ENCODE measurements around the gene HINT1. TPM values are rescaled to one million over a fixed set of nuclear protein-coding genes. Genes with fewer than 3 reads are reported as not detected.
"Not testable (repeated sequence)": the region's sequence is repeated elsewhere in the genome, so short reads cannot be mapped to it uniquely, and the experiment has no call there.

HINT1 gene
- total RNA-seq, 1 donor from 2014 or later: 102 TPM

GRCh38 chr5:131129306-131129705 lies 35.8 kb downstream of the HINT1 start:
- no peak for DNase-seq (ENCODE audit: low spot score)
- intact Hi-C loops (cut with DNase I): no loop called here

- intact Hi-C loops (cut with DNase I); DNase-seq (ENCODE audit: low spot score): not testable (repeated sequence)
Observed at GRCh38 chr5:131127244-131127643, 37.8 kb downstream of the HINT1 start.

DNA sequence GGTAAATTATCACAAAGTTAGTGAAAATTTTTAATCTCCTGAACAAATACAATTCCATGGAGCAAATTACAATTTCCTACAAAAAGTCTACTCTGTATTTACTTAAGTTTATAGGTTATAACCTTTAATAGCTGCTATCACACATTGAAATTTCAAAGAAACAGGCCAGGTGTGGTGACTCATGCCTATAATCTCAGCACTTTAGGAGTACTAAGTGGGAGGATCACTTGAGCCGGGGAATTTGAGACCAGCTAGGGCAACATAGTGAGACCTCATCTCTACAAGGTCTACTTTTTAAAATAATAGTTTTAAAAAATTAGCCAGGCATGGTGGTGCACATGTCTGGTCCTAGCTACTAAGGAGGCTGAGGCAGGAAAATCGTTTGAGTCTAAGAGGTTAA lies 50.3 kb downstream of the HINT1 start:
- intact Hi-C loops (cut with DNase I): loop anchor here (5.0 kb wide), 2 partner anchors 242 to 1342 kb away; no protein-coding TSS in a partner anchor
- DNase-seq (ENCODE audit: low spot score): no peak

DNA sequence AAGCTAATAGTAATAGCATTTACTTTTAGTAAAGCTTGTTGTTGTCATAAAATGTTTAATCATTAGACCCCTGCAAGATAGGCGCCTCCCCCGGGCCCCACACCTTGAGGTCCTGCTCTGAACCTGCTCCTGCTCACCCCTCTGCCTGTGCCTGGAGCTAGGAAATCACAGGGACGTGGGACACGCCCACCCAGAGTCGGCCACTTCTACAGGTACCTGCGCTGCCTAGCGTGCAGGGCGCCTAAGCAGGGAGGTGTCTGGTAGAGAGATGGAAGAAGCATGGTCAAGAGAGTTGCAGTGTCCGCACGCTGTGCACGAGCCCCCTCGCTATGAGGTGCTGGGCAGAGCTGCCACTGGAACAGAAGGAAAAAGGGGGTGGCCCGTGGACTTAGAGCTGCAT lies 52.6 kb downstream of the HINT1 start:
- intact Hi-C loops (cut with DNase I): loop anchor here (5.0 kb wide), 2 partner anchors 240 to 1340 kb away; no protein-coding TSS in a partner anchor

DNA sequence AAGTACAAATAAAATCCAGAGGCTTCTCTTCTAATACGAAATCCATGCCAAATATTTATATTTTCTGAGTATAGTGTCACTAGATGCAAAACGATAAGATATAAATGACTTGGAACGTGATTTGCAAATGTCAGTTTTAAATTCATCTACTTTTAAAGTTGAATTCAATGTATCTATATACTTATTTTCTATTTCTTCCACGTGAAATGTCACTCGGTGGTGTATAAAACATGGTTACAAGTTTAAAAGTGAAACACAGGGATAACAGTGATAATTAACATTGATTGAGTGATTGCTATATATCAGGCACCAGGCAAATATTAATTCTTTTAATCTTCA lies 54.8 kb downstream of the HINT1 start:
- no peak for DNase-seq (ENCODE audit: low spot score)
- intact Hi-C loops (cut with DNase I): loop anchor here (5.0 kb wide), 2 partner anchors 238 to 1338 kb away; no protein-coding TSS in a partner anchor

More for the DNA sequence above, 52.6 kb downstream of the HINT1 start:
- DNase-seq (ENCODE audit: low spot score): no peak

- no peak for DNase-seq (ENCODE audit: low spot score)
- intact Hi-C loops (cut with DNase I): loop anchor here (5.0 to 10.0 kb wide), 3 partner anchors 237 to 1337 kb away; no protein-coding TSS in a partner anchor
Observed at GRCh38 chr5:131109540-131110255, 55.4 kb downstream of the HINT1 start.

Other genes starting within 250 kb of the HINT1 start
- gene LYRM7, start 5.7 kb upstream of the HINT1 start, total RNA-seq: 14.5 TPM
- gene CDC42SE2, start 98.8 kb upstream of the HINT1 start, total RNA-seq: 8.6 TPM

Measured in cardiac septum (tissue), 1 donor.